Vagina (tissue), 2 donors: Measurements from ENCODE around the gene HDDC3. TPM values are rescaled to one million over a fixed set of nuclear protein-coding genes. Genes with fewer than 3 reads are reported as not detected.

Experiments used
- DNase-seq, 2 donors: peaks; one replicate each; pipeline ENCODE4 v3.0.0-alpha.2; 2017; ENCODE audit errors: extremely low spot score in 2 of 2
- H3K27ac ChIP-seq: fragments of 200-600 bp; sonication (generic); one replicate; pipeline ENCODE4 v1.5.1; 2019
- H3K27me3 ChIP-seq: fragments of 200-600 bp; sonication (generic); one replicate; pipeline ENCODE4 v1.5.1; 2019
- H3K36me3 ChIP-seq, 2 donors: fragments of 200-600 bp; sonication (generic); one replicate each; pipeline ENCODE4 v1.5.1; 2017 to 2019
- H3K4me1 ChIP-seq: fragments of 200-600 bp; sonication (generic); one replicate; pipeline ENCODE4 v1.5.1; 2019
- H3K4me3 ChIP-seq, 2 donors: fragments of 200-600 bp; sonication (generic); 1 replicate in 1 of 2; 2 replicates in 1 of 2; pipeline ENCODE4 v1.5.1; 2016 to 2019
- H3K9me3 ChIP-seq: fragments of 200-600 bp; sonication (generic); one replicate; pipeline ENCODE4 v1.5.1; 2019
- POLR2A ChIP-seq, 2 donors: fragments of 450-650 bp; IDR thresholded peaks; one replicate each; pipeline ENCODE4 v1.6.1; 2017; ENCODE audit warnings: antibody characterized with exemption in 2 of 2, mild to moderate bottlenecking in 2 of 2, moderate library complexity in 2 of 2
- POLR2AphosphoS5 ChIP-seq, 2 donors: sonication (generic); formaldehyde crosslinking; IDR thresholded peaks; one replicate each; pipeline ENCODE4 v1.9.0; 2017; ENCODE audit warnings: antibody characterized with exemption in 2 of 2, mild to moderate bottlenecking in 2 of 2, low read depth in 1 of 2; ENCODE audit not compliant: insufficient read depth in 1 of 2
- intact Hi-C: fragments of 100-400 bp; cut with DNase I; formaldehyde crosslinking; loops from one replicate; pipeline ENCODE4 v1.15.1; 2023
- total RNA-seq: library from RNA; depleted of rRNA; stranded (reverse); fragments of >200 nt; gene quantifications from one replicate; pipeline ENCODE4 v1.2.3, GENCODE V29; 2016
- TF ChIP-seq, protein P1 (sequence below), 3 experiments: fragments of 450-650 bp in 2 of 3; fragments of 200-600 bp in 1 of 3; sonication (generic) in 1 of 3; IDR thresholded peaks; one replicate each; pipeline ENCODE4 v1.5.1; 2017 to 2019; ENCODE audit warnings: antibody characterized with exemption in 3 of 3, mild to moderate bottlenecking in 2 of 3, moderate library complexity in 2 of 3

Gene HDDC3
- total RNA-seq, 1 donor from 2014 or later: 7.9 TPM

DNA sequence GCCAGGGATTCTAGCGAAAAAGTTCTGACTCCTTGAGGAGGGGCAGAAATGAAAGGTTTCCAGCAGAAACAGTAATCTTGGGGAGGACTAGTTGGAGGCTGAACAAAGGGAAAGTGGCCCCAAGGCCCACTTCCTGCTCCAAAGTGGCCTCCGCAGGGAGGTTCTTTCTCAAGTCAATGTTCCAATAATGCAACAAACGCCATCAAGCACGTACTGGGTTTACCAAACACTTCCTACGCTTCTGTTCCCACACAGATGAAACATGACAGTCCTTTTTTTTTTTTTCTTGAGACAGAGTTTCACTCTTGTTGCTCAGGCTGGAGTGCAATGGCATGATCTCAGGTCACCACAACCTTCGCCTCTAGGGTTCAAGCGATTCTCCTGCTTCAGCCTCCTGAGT lies 12.7 kb upstream of the HDDC3 start:
- no peak overlapping the region for H3K27ac ChIP-seq
- DNase-seq: no peak
- H3K4me1 ChIP-seq: no peaks in the 10 kb centered on the region
- peaks cover 4 to 88% of the 10 kb centered on the region in 2 donors for H3K36me3 ChIP-seq
- no peaks in the 10 kb centered on the region for H3K27me3 ChIP-seq
- TF ChIP-seq, protein P1, sequence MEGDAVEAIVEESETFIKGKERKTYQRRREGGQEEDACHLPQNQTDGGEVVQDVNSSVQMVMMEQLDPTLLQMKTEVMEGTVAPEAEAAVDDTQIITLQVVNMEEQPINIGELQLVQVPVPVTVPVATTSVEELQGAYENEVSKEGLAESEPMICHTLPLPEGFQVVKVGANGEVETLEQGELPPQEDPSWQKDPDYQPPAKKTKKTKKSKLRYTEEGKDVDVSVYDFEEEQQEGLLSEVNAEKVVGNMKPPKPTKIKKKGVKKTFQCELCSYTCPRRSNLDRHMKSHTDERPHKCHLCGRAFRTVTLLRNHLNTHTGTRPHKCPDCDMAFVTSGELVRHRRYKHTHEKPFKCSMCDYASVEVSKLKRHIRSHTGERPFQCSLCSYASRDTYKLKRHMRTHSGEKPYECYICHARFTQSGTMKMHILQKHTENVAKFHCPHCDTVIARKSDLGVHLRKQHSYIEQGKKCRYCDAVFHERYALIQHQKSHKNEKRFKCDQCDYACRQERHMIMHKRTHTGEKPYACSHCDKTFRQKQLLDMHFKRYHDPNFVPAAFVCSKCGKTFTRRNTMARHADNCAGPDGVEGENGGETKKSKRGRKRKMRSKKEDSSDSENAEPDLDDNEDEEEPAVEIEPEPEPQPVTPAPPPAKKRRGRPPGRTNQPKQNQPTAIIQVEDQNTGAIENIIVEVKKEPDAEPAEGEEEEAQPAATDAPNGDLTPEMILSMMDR (IDR thresholded peaks at IDR 0.05): no peak
- TF ChIP-seq POLR2A (IDR thresholded peaks at IDR 0.05) (no peak), POLR2AphosphoS5 (IDR thresholded peaks at IDR 0.05; ENCODE audit: insufficient read depth in 1 of 2, low read depth in 1 of 2) (no peak)
- intact Hi-C loops: loop anchor here (10.0 kb wide), 1 partner anchor 320 kb away; no protein-coding TSS in a partner anchor
- no peak overlapping the region for H3K4me3 ChIP-seq
- no peaks in the 10 kb centered on the region for H3K9me3 ChIP-seq

- no peaks in the 10 kb centered on the region for H3K27me3 ChIP-seq
- TF ChIP-seq POLR2AphosphoS5 (IDR thresholded peaks at IDR 0.05; ENCODE audit: insufficient read depth in 1 of 2, low read depth in 1 of 2) (no peak), POLR2A (IDR thresholded peaks at IDR 0.05) (no peak)
- TF ChIP-seq, protein P1 (IDR thresholded peaks at IDR 0.05): no peak
- no peak overlapping the region for H3K27ac ChIP-seq
- DNase-seq: no peak
- H3K4me3 ChIP-seq: no peak overlapping the region
- H3K36me3 ChIP-seq: peaks cover 4 to 82% of the 10 kb centered on the region in 2 donors
- H3K9me3 ChIP-seq: no peaks in the 10 kb centered on the region
- intact Hi-C loops: loop anchor here (10.0 kb wide), 1 partner anchor 322 kb away; no protein-coding TSS in a partner anchor
- H3K4me1 ChIP-seq: no peaks in the 10 kb centered on the region
Observed at GRCh38 chr15:90942354-90943120, 10.2 kb upstream of the HDDC3 start.

- intact Hi-C loops: loop anchor here (10.0 kb wide), 1 partner anchor 324 kb away; no protein-coding TSS in a partner anchor
- H3K9me3 ChIP-seq: no peaks in the 10 kb centered on the region
- no peak for DNase-seq
- H3K4me1 ChIP-seq: peaks cover 12% of the 10 kb centered on the region
- peaks cover 4 to 72% of the 10 kb centered on the region in 2 donors for H3K36me3 ChIP-seq
- no peak overlapping the region for H3K4me3 ChIP-seq
- no peak for TF ChIP-seq POLR2AphosphoS5 (IDR thresholded peaks at IDR 0.05; ENCODE audit: insufficient read depth in 1 of 2, low read depth in 1 of 2)
- TF ChIP-seq, protein P1 (IDR thresholded peaks at IDR 0.05): no peak
- no peak overlapping the region for H3K27ac ChIP-seq
- H3K27me3 ChIP-seq: no peaks in the 10 kb centered on the region
Observed at GRCh38 chr15:90941038-90941437, 8.7 kb upstream of the HDDC3 start.

DNA sequence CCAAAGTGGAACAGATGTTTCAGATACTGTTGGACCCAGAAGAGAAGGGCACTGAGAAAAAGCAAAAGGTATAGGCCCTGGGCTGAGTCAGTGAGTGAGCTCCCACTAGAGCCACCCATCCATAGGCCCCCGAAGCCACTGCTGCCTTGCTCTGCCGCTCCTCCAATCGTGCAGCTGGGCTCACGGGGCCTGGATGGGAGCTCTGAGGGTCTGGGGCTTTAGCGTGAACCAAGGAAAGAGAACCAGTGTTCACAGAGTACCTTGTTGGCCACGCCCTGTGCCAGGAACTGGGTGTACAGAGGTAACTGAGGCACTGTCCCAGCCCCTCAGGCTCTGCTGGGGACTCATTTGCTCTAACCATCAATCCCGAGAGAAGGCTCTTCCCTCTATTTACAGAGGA lies 7.4 kb upstream of the HDDC3 start:
- TF ChIP-seq POLR2A (IDR thresholded peaks at IDR 0.05) (no peak), POLR2AphosphoS5 (IDR thresholded peaks at IDR 0.05; ENCODE audit: insufficient read depth in 1 of 2, low read depth in 1 of 2) (no peak)
- TF ChIP-seq, protein P1 (IDR thresholded peaks at IDR 0.05): no peak
- Histone ChIP-seq H3K4me3 (no peak overlapping the region), H3K27me3 (no peaks in the 10 kb centered on the region), H3K9me3 (no peaks in the 10 kb centered on the region), H3K4me1 (peaks cover 19% of the 10 kb centered on the region), H3K36me3 (peaks cover 4 to 61% of the 10 kb centered on the region in 2 donors), H3K27ac (no peak overlapping the region)
- intact Hi-C loops: loop anchor here (10.0 kb wide), 1 partner anchor 325 kb away; no protein-coding TSS in a partner anchor
- DNase-seq: no peak

DNA sequence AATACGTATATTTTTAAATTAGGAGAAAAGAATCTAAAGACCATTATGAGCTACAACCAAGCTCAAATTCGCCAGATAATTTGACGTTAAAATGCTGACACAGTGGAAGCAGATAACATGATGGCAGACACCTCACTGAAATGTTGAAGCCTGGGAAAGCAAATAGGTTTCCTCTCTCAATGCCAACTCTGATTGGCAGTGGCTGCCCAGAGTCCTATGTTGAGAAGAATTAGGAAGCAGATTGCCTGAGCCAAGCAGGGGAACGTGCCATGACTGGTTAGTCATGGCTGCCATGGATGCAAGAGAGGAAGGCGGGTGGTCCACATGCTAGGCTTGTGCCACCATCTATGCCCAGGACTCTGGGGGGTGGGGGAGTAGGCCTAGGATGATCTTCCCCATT lies 5.9 kb upstream of the HDDC3 start:
- H3K36me3 ChIP-seq: peaks cover under 1 to 46% of the 10 kb centered on the region in 2 donors

More for the DNA sequence above, 5.9 kb upstream of the HDDC3 start:
- TF ChIP-seq, protein P1 (IDR thresholded peaks at IDR 0.05): no peak
- no peak for TF ChIP-seq POLR2A (IDR thresholded peaks at IDR 0.05)
- TF ChIP-seq POLR2AphosphoS5 (IDR thresholded peaks at IDR 0.05; ENCODE audit: insufficient read depth in 1 of 2, low read depth in 1 of 2): no peak
- H3K27me3 ChIP-seq: no peaks in the 10 kb centered on the region
- intact Hi-C loops: no loop called here
- DNase-seq: no peak
- no peak overlapping the region for H3K27ac ChIP-seq
- H3K4me1 ChIP-seq: peaks cover 28% of the 10 kb centered on the region
- H3K9me3 ChIP-seq: no peaks in the 10 kb centered on the region
- H3K4me3 ChIP-seq: no peak overlapping the region
